Measurements from ENCODE around the gene BBS1.
A peak's percentile ranks its signal among the peaks of the same experiment; 100 is the strongest.

BBS1 gene

GRCh38 chr11:66568124-66568916 is 57.9 kb downstream of the BBS1 start, which contains the start of gene CTSF:
TSS of gene CTSF (minus strand) at chr11:66568606. CDS start at chr11:66568486, 120 bp downstream.
- no peaks in the 10 kb centered on the region for H3K27me3 ChIP-seq (ENCODE audit: insufficient read depth, low read length, poor library complexity, severe bottlenecking)
- no peaks in the 10 kb centered on the region for H3K79me2 ChIP-seq (ENCODE audit: insufficient read depth, low read length)
- peaks cover 2% of the 10 kb centered on the region for H3K4me1 ChIP-seq (ENCODE audit: insufficient read depth, low read length, poor library complexity, severe bottlenecking)
- H3K4me2 ChIP-seq (ENCODE audit: low read depth, low read length, poor library complexity, severe bottlenecking) = peak within 1 kb of the TSS; percentile 85
- no peaks in the 10 kb centered on the region for H4K20me1 ChIP-seq (ENCODE audit: insufficient read depth, low read length, poor library complexity, severe bottlenecking)
- no peaks in the 10 kb centered on the region for H3K9me2 ChIP-seq (replicated peaks; ENCODE audit: low read depth, low read length)
- H3K9ac ChIP-seq (ENCODE audit: low read depth, low read length, poor library complexity, severe bottlenecking) = peak within 1 kb of the TSS; percentile 52
- peak within 1 kb of the TSS; percentile 98 for H2AFZ ChIP-seq (ENCODE audit: low read length)
- H3K36me3 ChIP-seq (ENCODE audit: insufficient read depth, low read length) = no peaks in the 10 kb centered on the region
- TF ChIP-seq CTCF (conservative IDR thresholded peaks at IDR 0.05; ENCODE audit: low read length) (no peak), EZH2phosphoT487 (IDR thresholded peaks at IDR 0.05; ENCODE audit: borderline replicate concordance) (no peak)
- no peaks in the 10 kb centered on the region for H3K9me3 ChIP-seq (ENCODE audit: insufficient read depth, low read depth, low read length)
- peak within 1 kb of the TSS; percentile 79 for H3K4me3 ChIP-seq (ENCODE audit: low read length, poor library complexity, severe bottlenecking)
- no peaks in the 10 kb centered on the region for H3F3A ChIP-seq (ENCODE audit: low read depth)

GRCh38 chr11:66569076-66569475 is 58.6 kb downstream of the BBS1 start:
- Histone ChIP-seq H3K79me2 (ENCODE audit: insufficient read depth, low read length) (no peaks in the 10 kb centered on the region), H3F3A (ENCODE audit: low read depth) (no peaks in the 10 kb centered on the region), H2AFZ (ENCODE audit: low read length) (peak overlapping the region; percentile 98; the same call in 1 of the 2 replicates), H3K9me3 (ENCODE audit: insufficient read depth, low read depth, low read length) (no peaks in the 10 kb centered on the region), H3K36me3 (ENCODE audit: insufficient read depth, low read length) (no peaks in the 10 kb centered on the region), H3K9ac (ENCODE audit: low read depth, low read length, poor library complexity, severe bottlenecking) (no peak overlapping the region), H3K4me3 (ENCODE audit: low read length, poor library complexity, severe bottlenecking) (no peak overlapping the region), H4K20me1 (ENCODE audit: insufficient read depth, low read length, poor library complexity, severe bottlenecking) (no peaks in the 10 kb centered on the region), H3K9me2 (replicated peaks; ENCODE audit: low read depth, low read length) (no peaks in the 10 kb centered on the region), H3K4me2 (ENCODE audit: low read depth, low read length, poor library complexity, severe bottlenecking) (peak overlapping the region; percentile 85), H3K4me1 (ENCODE audit: insufficient read depth, low read length, poor library complexity, severe bottlenecking) (peaks cover 2% of the 10 kb centered on the region), H3K27me3 (ENCODE audit: insufficient read depth, low read length, poor library complexity, severe bottlenecking) (no peaks in the 10 kb centered on the region)
- no peak for TF ChIP-seq CTCF (conservative IDR thresholded peaks at IDR 0.05; ENCODE audit: low read length)
- no peak for TF ChIP-seq EZH2phosphoT487 (IDR thresholded peaks at IDR 0.05; ENCODE audit: borderline replicate concordance)

- Histone ChIP-seq H3K36me3 (ENCODE audit: insufficient read depth, low read length) (no peaks in the 10 kb centered on the region), H3K79me2 (ENCODE audit: insufficient read depth, low read length) (no peaks in the 10 kb centered on the region), H3F3A (ENCODE audit: low read depth) (no peaks in the 10 kb centered on the region), H3K4me3 (ENCODE audit: low read length, poor library complexity, severe bottlenecking) (no peak overlapping the region), H3K4me1 (ENCODE audit: insufficient read depth, low read length, poor library complexity, severe bottlenecking) (peaks cover 2% of the 10 kb centered on the region), H3K4me2 (ENCODE audit: low read depth, low read length, poor library complexity, severe bottlenecking) (no peak overlapping the region), H3K27me3 (ENCODE audit: insufficient read depth, low read length, poor library complexity, severe bottlenecking) (no peaks in the 10 kb centered on the region), H3K9me3 (ENCODE audit: insufficient read depth, low read depth, low read length) (no peaks in the 10 kb centered on the region), H2AFZ (ENCODE audit: low read length) (no peak overlapping the region), H3K9ac (ENCODE audit: low read depth, low read length, poor library complexity, severe bottlenecking) (no peak overlapping the region), H3K9me2 (replicated peaks; ENCODE audit: low read depth, low read length) (no peaks in the 10 kb centered on the region), H4K20me1 (ENCODE audit: insufficient read depth, low read length, poor library complexity, severe bottlenecking) (no peaks in the 10 kb centered on the region)
- no peak for TF ChIP-seq CTCF (conservative IDR thresholded peaks at IDR 0.05; ENCODE audit: low read length)
- no peak for TF ChIP-seq EZH2phosphoT487 (IDR thresholded peaks at IDR 0.05; ENCODE audit: borderline replicate concordance)
Observed at GRCh38 chr11:66570079-66570849, 59.8 kb downstream of the BBS1 start.
